HepG2 (cell line): ENCODE data around the gene FAM83C. TPM values are rescaled to one million over a fixed set of nuclear protein-coding genes. Genes with fewer than 3 reads are reported as not detected.

Experiments
- ATF7 ChIP-seq, 2 experiments: fragments of 450-650 bp in 1 of 2; sonication (generic) in 1 of 2; formaldehyde crosslinking in 1 of 2; IDR thresholded peaks; 2 replicates each; pipeline versions ENCODE4 v1.4.0 to v1.6.1; 2016 to 2020; ENCODE audit warnings: antibody characterized with exemption in 1 of 2, mild to moderate bottlenecking in 1 of 2, missing genetic modification reagents in 1 of 2
- BCL3 ChIP-seq: sonication (generic); formaldehyde crosslinking; IDR thresholded peaks from 2 replicates; pipeline ENCODE4 v1.5.1; 2020; ENCODE audit warnings: mild to moderate bottlenecking, missing genetic modification reagents, moderate library complexity
- BORCS8-MEF2B ChIP-seq: sonication (generic); formaldehyde crosslinking; IDR thresholded peaks from 2 replicates; pipeline ENCODE4 v1.8.0; 2022; ENCODE audit warnings: mild to moderate bottlenecking, missing genetic modification reagents
- KIAA2018 ChIP-seq: sonication (generic); formaldehyde crosslinking; IDR thresholded peaks from 2 replicates; pipeline ENCODE4 v1.5.0; 2020; ENCODE audit warnings: mild to moderate bottlenecking, missing genetic modification reagents, borderline replicate concordance
- MAFK ChIP-seq, 2 experiments: IDR thresholded peaks in 1 of 2; conservative IDR thresholded peaks in 1 of 2; 2 replicates each; pipeline ENCODE4 v1.6.1; 2011; ENCODE audit warnings: improper control_type of control experiment in 2 of 2, low read length in 2 of 2
- POGK ChIP-seq: sonication (generic); formaldehyde crosslinking; conservative IDR thresholded peaks from 2 replicates; pipeline ENCODE4 v1.8.0; 2022; ENCODE audit warnings: mild to moderate bottlenecking, moderate library complexity, missing genetic modification reagents
- SALL1 ChIP-seq: sonication (generic); formaldehyde crosslinking; IDR thresholded peaks from 2 replicates; pipeline ENCODE4 v1.8.0; 2022; ENCODE audit warnings: mild to moderate bottlenecking, missing genetic modification reagents
- SNRNP70 ChIP-seq: fragments of 200-400 bp; formaldehyde crosslinking; IDR thresholded peaks from 2 replicates; pipeline ENCODE4 v1.6.1; 2017; ENCODE audit warnings: mild to moderate bottlenecking, low read depth, low read length, moderate library complexity
- ZFAT ChIP-seq: sonication (generic); formaldehyde crosslinking; conservative IDR thresholded peaks from 2 replicates; pipeline ENCODE4 v1.8.1; 2023; ENCODE audit warnings: missing genetic modification reagents, inconsistent platforms
- ZNF121 ChIP-seq: sonication (generic); formaldehyde crosslinking; IDR thresholded peaks from 2 replicates; pipeline ENCODE4 v1.5.0; 2020; ENCODE audit warnings: mild to moderate bottlenecking, missing genetic modification reagents
- ZNF260 ChIP-seq: sonication (generic); formaldehyde crosslinking; IDR thresholded peaks from 2 replicates; pipeline ENCODE4 v1.4.0; 2020; ENCODE audit warnings: missing genetic modification reagents, low read depth, mild to moderate bottlenecking, borderline replicate concordance
- ZNF367 ChIP-seq: sonication (generic); formaldehyde crosslinking; IDR thresholded peaks from 2 replicates; pipeline ENCODE4 v1.4.0; 2020; ENCODE audit warnings: missing genetic modification reagents, borderline replicate concordance
- ZNF749 ChIP-seq: sonication (generic); formaldehyde crosslinking; IDR thresholded peaks from 2 replicates; pipeline ENCODE4 v1.8.0; 2022; ENCODE audit warnings: mild to moderate bottlenecking, missing genetic modification reagents, moderate library complexity, borderline replicate concordance
- ZNF891 ChIP-seq: sonication (generic); formaldehyde crosslinking; IDR thresholded peaks from 2 replicates; pipeline ENCODE4 v1.5.0; 2020; ENCODE audit warnings: mild to moderate bottlenecking, missing genetic modification reagents
- ZSCAN9 ChIP-seq: IDR thresholded peaks from 2 replicates; pipeline ENCODE4 v1.6.1; 2016; ENCODE audit warnings: borderline replicate concordance
- polyA plus RNA-seq, 8 experiments: library from polyadenylated mRNA; depleted of rRNA in 3 of 8; stranded (reverse) in 7 of 8; unstranded in 1 of 8; fragments of >200 nt; fragmentation: Illumina TruSeq in 4 of 8; extraction: Trizol in 4 of 8; gene quantifications; 2 replicates each; pipeline versions ENCODE4 v1.2.1 to v1.2.3, GENCODE V29; 2011 to 2016; ENCODE audit warnings: low read depth in 4 of 8, missing spikeins in 1 of 8, mixed read lengths in 1 of 8; ENCODE audit not compliant: insufficient read depth in 1 of 8
- total RNA-seq, 5 experiments: library from RNA; depleted of rRNA; stranded (reverse); fragments of >200 nt; fragmentation: Illumina TruSeq; extraction: Trizol; gene quantifications; 2 replicates each; pipeline ENCODE4 v1.2.3, GENCODE V29; 2016; ENCODE audit warnings: low read depth in 1 of 5
- TF ChIP-seq, protein P1 (sequence below): sonication (generic); formaldehyde crosslinking; IDR thresholded peaks from 2 replicates; pipeline ENCODE4 v1.8.1; 2023; ENCODE audit warnings: mild to moderate bottlenecking, missing genetic modification reagents, borderline replicate concordance

FAM83C gene
- total and polyA plus RNA-seq, 2 of the 13 experiments (the other 11 are each of a cell fraction or from before 2014, with no cell fraction given), result 0.04 TPM; not detected in 1

- no peak for TF ChIP-seq ZNF367 (CRISPR knock-in tag)
- TF ChIP-seq BCL3, result no peak; the same call in none of the 2 replicates
- no peak; the same call in 1 of the 2 replicates for TF ChIP-seq ZNF121 (CRISPR knock-in tag)
- no peak for TF ChIP-seq ZNF260 (CRISPR knock-in tag)
- peak; percentile 89 for TF ChIP-seq SALL1 (CRISPR knock-in tag)
- no peak for TF ChIP-seq ZFAT (CRISPR knock-in tag)
- TF ChIP-seq MAFK (conservative IDR thresholded peaks at IDR 0.05 in 1 of 2, IDR thresholded peaks at IDR 0.05 in 1 of 2; ENCODE audit: low read length in 2 of 2), result no peak
- peak; percentile 96 for TF ChIP-seq POGK (CRISPR knock-in tag)
- TF ChIP-seq BORCS8-MEF2B (CRISPR knock-in tag), result peak; percentile 78
- TF ChIP-seq ZSCAN9 (CRISPR knock-in tag), result peak; percentile 81; the same call in 1 of the 2 replicates
- TF ChIP-seq SNRNP70, result no peak
- TF ChIP-seq ZNF749 (CRISPR knock-in tag), result peak; percentile 56; the same call in 1 of the 2 replicates
- no peak for TF ChIP-seq ATF7 (IDR thresholded peaks at IDR 0.05)
- no peak for TF ChIP-seq ATF7 (CRISPR knock-in tag; IDR thresholded peaks at IDR 0.05)
- peak; percentile 16 for TF ChIP-seq ZNF891 (CRISPR knock-in tag)
- TF ChIP-seq, protein P1, sequence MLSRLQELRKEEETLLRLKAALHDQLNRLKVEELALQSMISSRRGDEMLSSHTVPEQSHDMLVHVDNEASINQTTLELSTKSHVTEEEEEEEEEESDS, result peak; percentile 94; the same call in 1 of the 2 replicates
- TF ChIP-seq KIAA2018 (CRISPR knock-in tag), result peak; percentile 95; the same call in 1 of the 2 replicates
Observed at GRCh38 chr20:35284267-35284991, 7.8 kb downstream of the FAM83C start, which contains the start of gene EIF6 (continued).
